ENCODE measurements around the gene DNAJB11. TPM values are rescaled to one million over a fixed set of nuclear protein-coding genes. Genes with fewer than 3 reads are reported as not detected.

The DNAJB11 gene
- total RNA-seq, 4 donors from 2014 or later, result 61.4 to 156 (median 108) TPM

- Histone ChIP-seq H3K27ac (no peak overlapping the region), H3K9me3 (no peaks in the 10 kb centered on the region), H3K27me3 (no peaks in the 10 kb centered on the region), H3K4me1 (peaks cover 3 to 9% of the 10 kb centered on the region in 2 donors), H3K36me3 (no peaks in the 10 kb centered on the region), H3K4me3 (replicated peaks in 1 of 3) (no peak overlapping the region)
- TF ChIP-seq CTCF (IDR thresholded peaks at IDR 0.05) (no peak), POLR2A (IDR thresholded peaks at IDR 0.05) (no peak)
- WGBS, 2 donors, result 43 to 44% methylated on average over 4 of the region's 4 CpGs
- DNase-seq, result no peak
- intact Hi-C loops (cut with DNase I), result loop anchor here (10.0 kb wide), 1 partner anchor 141 kb away; no protein-coding TSS in a partner anchor
These were observed 43.2 kb downstream of the DNAJB11 start for GRCh38 chr3:186613637-186614265.

GRCh38 chr3:186614266-186614596 is 43.7 kb downstream of the DNAJB11 start:
- intact Hi-C loops (cut with DNase I), result loop anchor here (10.0 kb wide), 1 partner anchor 141 kb away; no protein-coding TSS in a partner anchor
- H3K4me1 ChIP-seq, result peaks cover 3 to 9% of the 10 kb centered on the region in 2 donors
- no peak overlapping the region for H3K27ac ChIP-seq
- no peak overlapping the region for H3K4me3 ChIP-seq (replicated peaks in 1 of 3)
- no peak for DNase-seq
- no peaks in the 10 kb centered on the region for H3K27me3 ChIP-seq
- no peaks in the 10 kb centered on the region for H3K36me3 ChIP-seq
- TF ChIP-seq POLR2A (IDR thresholded peaks at IDR 0.05) (no peak), CTCF (IDR thresholded peaks at IDR 0.05) (no peak)
- no peaks in the 10 kb centered on the region for H3K9me3 ChIP-seq
- 64 to 71% methylated on average over 6 of the region's 6 CpGs for WGBS, 2 donors

- DNase-seq, result peak; percentile 70 to 76
- 35 to 40% methylated on average over 16 of the region's 16 CpGs for WGBS, 2 donors
These were observed 44.3 kb downstream of the DNAJB11 start for GRCh38 chr3:186614597-186615483.

GRCh38 chr3:186616299-186616617 is 45.7 kb downstream of the DNAJB11 start:
- Histone ChIP-seq H3K4me3 (replicated peaks in 1 of 3) (no peak overlapping the region), H3K27me3 (no peaks in the 10 kb centered on the region), H3K36me3 (no peaks in the 10 kb centered on the region), H3K4me1 (peaks cover 3 to 9% of the 10 kb centered on the region in 2 donors), H3K27ac (no peak overlapping the region), H3K9me3 (no peaks in the 10 kb centered on the region)
- no peak for DNase-seq
- WGBS, 2 donors, result 86 to 89% methylated on average over 8 of the region's 8 CpGs
- no peak for TF ChIP-seq CTCF (IDR thresholded peaks at IDR 0.05)
- TF ChIP-seq POLR2A (IDR thresholded peaks at IDR 0.05), result no peak
- intact Hi-C loops (cut with DNase I), result loop anchor here (5.0 to 10.0 kb wide), 2 partner anchors 139 to 206 kb away; no protein-coding TSS in a partner anchor

More at GRCh38 chr3:186614597-186615483, 44.3 kb downstream of the DNAJB11 start:
- no peak overlapping the region for H3K27ac ChIP-seq
- H3K27me3 ChIP-seq, result no peaks in the 10 kb centered on the region
- H3K4me3 ChIP-seq (replicated peaks in 1 of 3), result no peak overlapping the region
- intact Hi-C loops (cut with DNase I), result loop anchor here (5.0 to 10.0 kb wide), 2 partner anchors 140 to 207 kb away; no protein-coding TSS in a partner anchor
- no peaks in the 10 kb centered on the region for H3K9me3 ChIP-seq
- no peaks in the 10 kb centered on the region for H3K36me3 ChIP-seq
- H3K4me1 ChIP-seq, result peaks cover 3 to 9% of the 10 kb centered on the region in 2 donors
- peak; percentile 81 to 95 (median 88) for TF ChIP-seq CTCF (IDR thresholded peaks at IDR 0.05)
- no peak for TF ChIP-seq POLR2A (IDR thresholded peaks at IDR 0.05)

All from thyroid gland (tissue), 4 donors.